ENCODE results near the gene TLL2.

Gene TLL2

GRCh38 chr10:96402417-96403305, 111.1 kb downstream of the TLL2 start:
- peaks cover 54% of the 10 kb centered on the region for H3K27me3 Mint-ChIP-seq

DNA sequence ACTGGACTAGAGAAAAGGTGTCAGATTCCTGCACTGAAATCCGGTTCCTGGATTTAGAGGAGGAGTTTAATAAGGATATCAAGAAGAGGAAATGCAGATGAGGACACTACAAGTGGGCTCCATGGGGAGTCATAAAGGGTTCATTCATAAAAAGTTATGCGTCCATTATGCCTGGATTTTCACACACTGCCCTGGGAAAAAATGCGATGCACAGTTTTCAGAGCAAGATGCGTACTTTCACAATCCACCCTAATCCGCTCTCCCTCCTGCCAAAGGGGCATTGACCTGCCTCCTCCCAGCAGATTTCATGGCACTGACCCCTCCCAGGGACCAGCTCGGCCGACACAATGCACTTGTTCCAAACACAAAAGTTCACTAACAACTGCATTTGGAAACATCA, 112.7 kb downstream of the TLL2 start:
- DNase-seq (no peak), ATAC-seq (no peak)
- Mint-ChIP-seq H3K4me3 (no peak overlapping the region), H3K4me1 (peaks cover 2% of the 10 kb centered on the region), H3K27ac (no peak overlapping the region), H3K9me3 (no peaks in the 10 kb centered on the region), H3K27me3 (peaks cover 55% of the 10 kb centered on the region)

More at GRCh38 chr10:96402417-96403305, 111.1 kb downstream of the TLL2 start:
- Mint-ChIP-seq H3K4me1 (no peaks in the 10 kb centered on the region), H3K9me3 (no peaks in the 10 kb centered on the region), H3K4me3 (no peak overlapping the region), H3K27ac (peak overlapping the region in 1 of 2 donors; percentile 10)
- no peak for DNase-seq
- no peak for ATAC-seq

- Mint-ChIP-seq H3K4me3 (no peak overlapping the region), H3K9me3 (no peaks in the 10 kb centered on the region), H3K4me1 (peaks cover 6% of the 10 kb centered on the region), H3K27ac (no peak overlapping the region), H3K27me3 (peaks cover 55% of the 10 kb centered on the region)
- DNase-seq = no peak
- no peak for ATAC-seq
These were observed 113.3 kb downstream of the TLL2 start for GRCh38 chr10:96400465-96400864.

- no peak for DNase-seq
- H3K4me3 Mint-ChIP-seq = no peak overlapping the region
- peak overlapping the region in 1 of 2 donors; percentile 52 for H3K27ac Mint-ChIP-seq
- H3K4me1 Mint-ChIP-seq = peaks cover 6% of the 10 kb centered on the region
- peaks cover 50% of the 10 kb centered on the region for H3K27me3 Mint-ChIP-seq
- no peak for ATAC-seq
- no peaks in the 10 kb centered on the region for H3K9me3 Mint-ChIP-seq
These were observed 115.8 kb downstream of the TLL2 start for GRCh38 chr10:96397902-96398301.

- Mint-ChIP-seq H3K9me3 (no peaks in the 10 kb centered on the region), H3K4me3 (no peak overlapping the region), H3K27ac (no peak overlapping the region), H3K27me3 (peaks cover 36% of the 10 kb centered on the region), H3K4me1 (peaks cover 6% of the 10 kb centered on the region)
- ATAC-seq (peak; percentile 88), DNase-seq (peak; percentile 52 to 61)
These were observed 117.5 kb downstream of the TLL2 start for GRCh38 chr10:96395931-96396877.

GRCh38 chr10:96390460-96390864, 123.3 kb downstream of the TLL2 start:
- H3K9me3 Mint-ChIP-seq = no peaks in the 10 kb centered on the region
- DNase-seq (no peak), ATAC-seq (no peak)
- H3K27ac Mint-ChIP-seq = no peak overlapping the region
- no peaks in the 10 kb centered on the region for H3K4me1 Mint-ChIP-seq
- H3K4me3 Mint-ChIP-seq = no peak overlapping the region
- H3K27me3 Mint-ChIP-seq = no peaks in the 10 kb centered on the region

- no peak for DNase-seq
- no peaks in the 10 kb centered on the region for H3K27me3 Mint-ChIP-seq
- no peak overlapping the region for H3K4me3 Mint-ChIP-seq
- H3K4me1 Mint-ChIP-seq = no peaks in the 10 kb centered on the region
- H3K9me3 Mint-ChIP-seq = no peaks in the 10 kb centered on the region
- ATAC-seq = peak; percentile 31
- H3K27ac Mint-ChIP-seq = no peak overlapping the region
These were observed 123.9 kb downstream of the TLL2 start for GRCh38 chr10:96389785-96390184.

- DNase-seq = no peak
- Mint-ChIP-seq H3K27me3 (no peaks in the 10 kb centered on the region), H3K4me3 (no peak overlapping the region), H3K27ac (no peak overlapping the region), H3K4me1 (no peaks in the 10 kb centered on the region), H3K9me3 (peaks cover 0 to 3% of the 10 kb centered on the region in 2 donors)
- ATAC-seq = no peak
These were observed 126.1 kb downstream of the TLL2 start for GRCh38 chr10:96387601-96388000.

DNA sequence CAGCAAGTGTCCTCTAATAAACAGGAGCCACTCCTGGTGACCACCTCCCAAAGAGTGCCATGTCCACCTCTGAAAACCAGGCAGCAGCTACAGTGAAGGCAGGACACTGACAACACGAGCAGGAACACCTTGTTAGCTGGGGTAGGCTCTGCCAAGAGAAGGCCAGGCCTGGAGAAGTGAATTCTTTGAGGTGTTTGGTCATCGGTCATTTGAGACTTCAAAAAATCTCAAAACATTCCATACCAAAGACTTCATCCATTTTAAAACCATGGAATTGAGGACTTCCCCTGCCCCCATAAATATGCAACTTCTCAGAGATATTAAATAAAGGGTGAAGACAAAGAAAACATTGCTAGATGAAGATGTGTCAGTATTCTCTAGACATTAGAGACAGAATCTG, 126.6 kb downstream of the TLL2 start:
- no peak overlapping the region for H3K27ac Mint-ChIP-seq
- no peak for DNase-seq
- H3K27me3 Mint-ChIP-seq = no peaks in the 10 kb centered on the region
- no peaks in the 10 kb centered on the region for H3K4me1 Mint-ChIP-seq
- no peak overlapping the region for H3K4me3 Mint-ChIP-seq
- peaks cover 0 to 4% of the 10 kb centered on the region in 2 donors for H3K9me3 Mint-ChIP-seq
- ATAC-seq = no peak

GRCh38 chr10:96384506-96384905, 129.2 kb downstream of the TLL2 start:
- DNase-seq (no peak), ATAC-seq (no peak)
- Mint-ChIP-seq H3K27me3 (no peaks in the 10 kb centered on the region), H3K4me1 (no peaks in the 10 kb centered on the region), H3K9me3 (peaks cover 0 to 4% of the 10 kb centered on the region in 2 donors), H3K27ac (no peak overlapping the region), H3K4me3 (no peak overlapping the region)

GRCh38 chr10:96380821-96381220, 132.9 kb downstream of the TLL2 start:
- ATAC-seq (no peak), DNase-seq (no peak)
- peaks cover 5% of the 10 kb centered on the region for H3K4me1 Mint-ChIP-seq
- H3K27me3 Mint-ChIP-seq = no peaks in the 10 kb centered on the region
- no peak overlapping the region for H3K27ac Mint-ChIP-seq
- H3K4me3 Mint-ChIP-seq = no peak overlapping the region
- H3K9me3 Mint-ChIP-seq = peaks cover 0 to 4% of the 10 kb centered on the region in 2 donors

GRCh38 chr10:96379758-96380157, 134.0 kb downstream of the TLL2 start:
- Mint-ChIP-seq H3K4me3 (no peak overlapping the region), H3K4me1 (peaks cover 16% of the 10 kb centered on the region), H3K27me3 (no peaks in the 10 kb centered on the region), H3K9me3 (peaks cover 0 to 4% of the 10 kb centered on the region in 2 donors), H3K27ac (peak overlapping the region in 1 of 2 donors; percentile 43)
- no peak for DNase-seq
- ATAC-seq = no peak

DNA sequence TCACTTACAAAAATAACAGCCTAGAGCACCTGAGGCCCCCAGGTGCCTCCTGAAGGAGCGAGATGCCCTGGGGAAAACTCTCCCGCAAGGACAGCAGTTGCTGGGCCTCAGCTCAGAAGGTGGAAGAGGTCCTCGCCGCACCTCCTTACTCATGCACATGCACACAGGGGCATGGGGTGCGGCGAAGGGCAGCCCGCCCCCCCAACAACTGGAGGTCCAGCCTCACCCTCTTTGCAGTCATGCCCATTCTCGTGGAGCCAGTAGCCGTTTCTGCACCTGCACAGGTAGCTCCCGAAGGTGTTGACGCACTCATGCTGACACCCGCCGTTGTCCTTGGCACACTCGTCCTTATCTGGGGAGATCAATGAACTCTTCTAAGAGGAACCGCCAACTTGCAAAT, 135.0 kb downstream of the TLL2 start:
- peaks cover 0 to 4% of the 10 kb centered on the region in 2 donors for H3K9me3 Mint-ChIP-seq
- peaks cover 8% of the 10 kb centered on the region for H3K27me3 Mint-ChIP-seq
- peaks cover 23% of the 10 kb centered on the region for H3K4me1 Mint-ChIP-seq
- no peak for ATAC-seq
- H3K4me3 Mint-ChIP-seq = no peak overlapping the region
- no peak overlapping the region for H3K27ac Mint-ChIP-seq
- no peak for DNase-seq

- no peak for ATAC-seq
- Mint-ChIP-seq H3K4me1 (peaks cover 23% of the 10 kb centered on the region), H3K27me3 (peaks cover 15% of the 10 kb centered on the region), H3K4me3 (no peak overlapping the region), H3K27ac (no peak overlapping the region), H3K9me3 (peaks cover 0 to 4% of the 10 kb centered on the region in 2 donors)
- no peak for DNase-seq
These were observed 135.9 kb downstream of the TLL2 start for GRCh38 chr10:96377816-96378294.

DNA sequence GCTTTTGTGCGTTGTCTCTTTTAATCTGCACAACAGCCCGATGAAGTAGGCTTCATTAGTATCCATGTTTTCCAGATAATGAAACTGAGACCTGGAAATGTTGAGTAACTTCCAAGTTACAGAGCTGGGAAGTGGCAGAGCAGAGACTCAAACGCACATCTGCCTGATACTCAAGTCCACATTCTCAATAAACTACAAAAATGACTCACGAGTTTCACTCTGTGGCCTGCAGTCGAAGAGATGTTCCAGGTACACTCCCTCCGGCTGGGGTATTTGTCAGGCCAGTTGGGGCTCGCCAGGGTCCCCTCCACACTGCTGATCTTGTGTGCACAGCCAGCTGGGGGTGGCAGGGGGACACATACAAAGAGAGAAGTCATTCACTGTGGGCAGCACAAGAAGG, 137.2 kb downstream of the TLL2 start:
- H3K4me1 Mint-ChIP-seq = peaks cover 23% of the 10 kb centered on the region
- peaks cover 22% of the 10 kb centered on the region for H3K27me3 Mint-ChIP-seq
- no peaks in the 10 kb centered on the region for H3K9me3 Mint-ChIP-seq
- ATAC-seq = no peak
- no peak for DNase-seq
- no peak overlapping the region for H3K4me3 Mint-ChIP-seq
- H3K27ac Mint-ChIP-seq = no peak overlapping the region

All from stimulated activated naive CD8-positive, alpha-beta T cell treated with anti-CD3 and anti-CD28 coated beads, Interleukin-15, amount 100 ng/mL, for 72 hours (primary cell).